Midbrain (tissue), 1 donor: ENCODE data around the gene AADAC.
"Not testable (repeated sequence)": the region's sequence is repeated elsewhere in the genome, so short reads cannot be mapped to it uniquely, and the experiment has no call there.

Experiments used
- DNase-seq: peaks from one replicate; lab custom pipeline; 2025; lab: John Stamatoyannopoulos, UW

AADAC gene, protein sequence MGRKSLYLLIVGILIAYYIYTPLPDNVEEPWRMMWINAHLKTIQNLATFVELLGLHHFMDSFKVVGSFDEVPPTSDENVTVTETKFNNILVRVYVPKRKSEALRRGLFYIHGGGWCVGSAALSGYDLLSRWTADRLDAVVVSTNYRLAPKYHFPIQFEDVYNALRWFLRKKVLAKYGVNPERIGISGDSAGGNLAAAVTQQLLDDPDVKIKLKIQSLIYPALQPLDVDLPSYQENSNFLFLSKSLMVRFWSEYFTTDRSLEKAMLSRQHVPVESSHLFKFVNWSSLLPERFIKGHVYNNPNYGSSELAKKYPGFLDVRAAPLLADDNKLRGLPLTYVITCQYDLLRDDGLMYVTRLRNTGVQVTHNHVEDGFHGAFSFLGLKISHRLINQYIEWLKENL

GRCh38 chr3:151813799-151814198 lies at the start of gene AADAC:
Gene AADAC (plus strand): TSS chr3:151814116. CDS start chr3:151814163, 47 bp downstream.
- no peak for DNase-seq

DNA sequence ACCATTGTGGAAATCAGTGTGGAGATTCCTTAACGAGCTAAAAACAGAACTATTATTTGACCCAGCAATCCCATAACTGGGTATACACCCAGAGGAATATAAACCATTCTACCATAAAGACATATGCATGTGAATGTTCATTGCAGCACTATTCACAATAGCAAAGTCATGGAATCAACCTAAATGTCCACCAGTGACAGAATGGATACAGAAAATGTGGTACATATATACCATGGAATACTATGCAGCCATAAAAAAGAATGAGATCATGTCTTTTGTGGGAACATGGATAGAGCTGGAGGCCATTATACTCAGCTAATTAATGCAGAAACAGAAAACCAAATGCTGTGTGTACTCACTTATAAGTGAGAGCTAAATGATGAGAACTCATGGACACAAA lies 49.2 kb upstream of the AADAC start:
- DNase-seq, result not testable (repeated sequence)

- DNase-seq, result no peak
Measured at GRCh38 chr3:151765685-151766084, 48.2 kb upstream of the AADAC start.

DNA sequence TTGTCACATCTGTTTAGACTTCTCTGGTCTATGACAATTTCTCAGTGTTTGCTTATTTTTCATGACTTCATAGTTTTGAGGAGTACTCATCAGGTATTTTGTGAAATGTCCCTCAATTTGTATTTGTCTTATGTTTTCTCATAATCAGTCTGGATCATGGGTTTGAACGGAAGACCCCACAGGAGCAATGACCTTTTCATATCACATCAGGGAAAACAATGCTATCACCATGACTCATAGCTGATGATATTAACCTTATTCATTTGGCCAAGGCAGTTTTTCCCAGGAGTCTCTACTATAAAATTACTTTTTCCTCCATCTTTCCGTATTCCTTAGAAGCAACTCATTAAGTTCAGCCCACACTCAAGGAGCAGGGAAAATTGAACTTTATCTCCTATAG lies 47.5 kb upstream of the AADAC start:
- DNase-seq, result no peak

GRCh38 chr3:151768393-151768930 lies 45.5 kb upstream of the AADAC start:
- DNase-seq, result no peak

DNA sequence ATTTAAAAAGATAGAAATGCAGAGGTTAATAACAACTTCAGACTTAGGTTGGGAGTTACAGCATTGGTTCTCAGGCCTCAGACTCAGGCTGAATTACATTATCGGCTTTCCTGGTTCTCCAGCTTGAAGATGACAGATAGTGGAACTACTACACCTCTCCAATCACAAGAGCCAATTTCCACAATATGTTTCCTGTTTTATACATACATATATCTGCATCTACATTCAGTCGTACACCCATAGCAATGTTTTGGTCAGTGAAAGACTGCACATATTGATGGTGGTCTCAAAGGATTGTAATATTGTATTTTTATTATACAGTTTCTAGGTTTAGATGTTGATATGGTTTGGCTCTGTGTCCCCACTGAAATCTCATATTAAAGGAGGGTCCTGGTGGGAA lies 44.7 kb upstream of the AADAC start:
- DNase-seq, result no peak

- DNase-seq, result no peak
Measured at GRCh38 chr3:151770956-151771355, 43.0 kb upstream of the AADAC start.

- DNase-seq, result no peak
Measured at GRCh38 chr3:151772825-151773480, 41.0 kb upstream of the AADAC start.

GRCh38 chr3:151774235-151774634 lies 39.7 kb upstream of the AADAC start:
- no peak for DNase-seq

- DNase-seq, result no peak
Measured at GRCh38 chr3:151774910-151775309, 39.0 kb upstream of the AADAC start.

GRCh38 chr3:151775314-151776258 lies 38.3 kb upstream of the AADAC start:
- DNase-seq, result no peak

GRCh38 chr3:151776259-151776740 lies 37.6 kb upstream of the AADAC start:
- no peak for DNase-seq

DNA sequence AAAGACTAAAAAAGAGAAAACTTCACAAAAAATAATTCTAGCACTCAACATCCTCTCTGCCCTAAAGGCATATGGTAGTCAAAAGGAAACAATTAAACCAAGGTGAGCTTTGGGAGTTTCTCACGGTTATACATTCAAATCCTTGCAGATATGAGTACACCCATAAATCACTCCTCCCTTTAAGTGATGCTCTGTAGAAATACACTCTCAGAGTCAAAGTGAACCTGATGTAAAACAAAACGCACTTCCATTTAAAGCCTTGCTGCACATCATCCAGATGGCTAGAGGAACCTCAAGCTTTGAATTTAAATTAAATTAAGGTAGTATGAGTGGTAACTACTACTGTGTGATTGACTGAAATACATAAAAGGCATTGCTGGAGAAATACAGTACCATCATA lies 36.0 kb upstream of the AADAC start:
- DNase-seq, result no peak

DNA sequence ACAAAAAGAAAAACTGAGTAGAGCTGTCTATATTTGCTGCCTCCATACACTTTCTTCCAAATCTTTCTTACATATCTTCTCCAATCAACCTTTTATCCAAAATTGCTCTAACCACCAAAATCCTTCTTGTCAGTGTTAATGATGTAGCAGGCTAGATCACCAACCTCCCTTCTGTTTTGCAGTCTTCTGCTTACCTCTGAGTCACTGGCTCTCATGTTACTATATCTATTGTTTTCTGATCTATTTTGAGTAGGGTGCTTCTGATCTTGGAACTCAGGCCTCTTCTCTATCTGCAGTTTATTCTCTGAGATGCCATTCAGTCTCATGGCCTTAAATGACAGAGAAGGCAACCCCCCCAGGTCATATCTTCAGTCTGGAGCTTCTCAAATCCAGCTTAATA lies 26.3 kb upstream of the AADAC start:
- no peak for DNase-seq

- no peak for DNase-seq
Measured at GRCh38 chr3:151788401-151788800, 25.5 kb upstream of the AADAC start.

- no peak for DNase-seq
Measured at GRCh38 chr3:151789853-151790463, 24.0 kb upstream of the AADAC start.

DNA sequence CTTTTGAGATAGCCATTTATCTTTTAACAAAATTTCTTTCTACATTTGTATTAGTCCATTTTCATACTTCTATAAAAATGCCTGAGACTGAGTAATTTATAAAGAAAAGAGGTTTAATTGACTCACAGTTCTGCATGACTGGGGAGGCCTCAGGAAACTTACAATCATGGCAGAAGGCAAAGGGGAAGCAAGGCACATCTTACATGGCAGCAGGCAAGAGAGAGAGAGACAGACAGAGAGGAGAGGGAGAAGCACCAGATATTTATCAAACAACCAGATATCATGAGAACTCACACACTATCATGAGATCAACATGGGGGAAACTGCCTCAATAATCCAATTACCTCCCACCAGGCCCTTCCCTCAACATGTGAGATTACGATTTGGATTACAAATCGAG lies 23.2 kb upstream of the AADAC start:
- not testable (repeated sequence) for DNase-seq

- no peak for DNase-seq
Measured at GRCh38 chr3:151792411-151792810, 21.5 kb upstream of the AADAC start.

DNA sequence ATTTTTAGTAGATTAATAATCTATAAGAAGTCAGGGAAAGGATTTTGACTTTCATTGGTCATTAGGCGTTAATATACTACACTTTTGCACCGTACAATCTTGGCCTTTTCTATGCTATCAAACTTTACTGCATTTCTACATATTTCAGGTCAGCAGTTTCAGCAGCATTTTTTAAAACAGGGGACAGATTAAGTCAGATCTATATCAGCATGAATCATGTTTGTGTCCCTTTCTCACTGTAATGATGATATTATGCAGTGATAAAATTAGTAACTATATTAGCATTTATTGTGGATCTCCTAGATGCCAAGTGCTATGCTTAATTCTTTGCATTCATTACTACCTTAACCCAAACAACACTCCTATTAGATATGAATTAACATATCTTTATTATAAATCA lies 20.3 kb upstream of the AADAC start:
- no peak for DNase-seq

DNA sequence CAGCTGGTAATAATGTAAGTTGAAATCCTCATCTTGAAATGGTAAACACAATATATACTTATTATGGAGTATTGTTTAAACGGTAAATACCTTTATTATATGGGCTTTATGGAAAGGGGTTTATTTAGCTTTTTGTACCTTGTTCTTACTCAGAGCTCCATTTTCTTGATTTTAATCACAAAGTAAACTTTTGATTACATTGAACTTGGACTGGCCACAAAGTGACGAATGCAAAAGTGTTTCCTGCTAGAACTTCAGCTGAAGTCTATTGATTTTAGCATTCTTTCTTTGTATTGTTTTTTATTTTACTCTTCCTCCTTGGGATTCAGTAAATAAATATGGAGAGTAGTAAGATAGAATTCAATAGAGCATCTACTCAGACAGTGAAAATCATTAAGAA lies 19.8 kb upstream of the AADAC start:
- no peak for DNase-seq

DNA sequence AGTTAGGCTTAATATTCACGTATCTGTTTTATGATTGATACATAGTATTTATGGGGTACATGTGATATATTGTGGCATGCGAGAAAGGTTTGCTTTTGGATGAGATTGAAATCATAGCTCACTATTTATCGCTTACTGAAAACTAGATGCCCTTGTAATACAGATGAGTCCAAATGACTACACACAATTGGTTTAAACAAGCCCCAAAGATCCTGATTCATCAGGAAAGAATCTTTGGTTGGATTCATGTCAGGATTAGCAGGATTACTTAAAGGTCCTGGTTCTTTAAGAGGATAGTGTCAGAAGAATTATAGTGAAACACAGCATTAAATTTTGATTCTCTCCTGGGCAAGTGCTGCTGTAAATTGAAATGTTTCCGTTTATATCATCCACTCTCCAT lies 18.6 kb upstream of the AADAC start:
- DNase-seq, result no peak
